ENCODE measurements around the gene VAMP8.

The VAMP8 gene

DNA sequence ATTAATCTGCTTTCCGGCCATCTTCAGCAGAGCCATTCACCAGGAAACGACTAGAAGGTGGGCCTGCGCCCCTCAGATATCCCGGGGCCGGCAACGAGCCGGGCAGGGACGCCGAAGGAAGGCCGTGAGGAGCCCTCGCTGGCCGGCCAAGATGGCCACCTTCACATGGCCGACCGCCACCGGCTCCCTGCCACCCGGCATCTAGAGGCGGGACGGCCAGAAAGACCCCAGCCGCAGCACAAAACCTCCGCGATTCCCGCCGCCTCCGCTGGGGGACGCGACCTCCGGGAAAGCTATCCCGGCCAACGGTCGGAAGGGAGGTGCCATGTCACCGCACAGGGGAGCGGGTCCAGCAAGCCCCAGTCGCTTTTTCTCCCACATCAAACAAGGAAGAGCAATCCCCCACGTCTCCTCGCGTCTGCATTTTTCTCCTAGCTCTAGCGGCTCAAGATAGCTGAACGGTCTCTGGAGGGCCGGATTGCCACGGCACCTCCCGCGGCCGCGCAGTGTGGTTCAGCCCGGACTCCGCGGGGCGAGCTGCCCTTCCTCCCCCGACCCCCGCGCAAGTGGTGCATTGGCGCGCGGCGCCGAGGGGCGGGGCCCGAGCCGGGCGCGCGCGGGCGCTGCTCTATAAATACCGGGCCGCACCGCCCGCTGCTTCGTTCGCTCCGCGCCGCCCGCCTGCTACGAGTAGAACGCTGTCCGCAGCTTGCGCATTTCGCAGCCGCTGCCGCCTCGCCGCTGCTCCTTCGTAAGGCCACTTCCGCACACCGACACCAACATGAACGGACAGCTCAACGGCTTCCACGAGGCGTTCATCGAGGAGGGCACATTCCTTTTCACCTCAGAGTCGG lies 38.7 kb upstream of the VAMP8 start, which contains the start of gene MAT2A:
Gene MAT2A, plus strand, starts transcription at position 662 of the 854 bp plus-strand sequence. Its CDS starts 120 bp downstream, at position 782.
- no peaks in the 10 kb centered on the region for H3K9me3 ChIP-seq (ENCODE audit: insufficient read depth, low read depth, low read length)
- peaks cover 46% of the 10 kb centered on the region for H4K20me1 ChIP-seq (ENCODE audit: insufficient read depth, low read length, poor library complexity, severe bottlenecking)
- H3K36me3 ChIP-seq (ENCODE audit: insufficient read depth, low read length), result peaks cover 39% of the 10 kb centered on the region
- TF ChIP-seq EZH2phosphoT487 (IDR thresholded peaks at IDR 0.05; ENCODE audit: borderline replicate concordance), result no peak
- peak; percentile 63 for TF ChIP-seq CTCF (conservative IDR thresholded peaks at IDR 0.05; ENCODE audit: low read length)
- H3K27me3 ChIP-seq (ENCODE audit: insufficient read depth, low read length, poor library complexity, severe bottlenecking), result peaks cover 4% of the 10 kb centered on the region
- H3K9me2 ChIP-seq (replicated peaks; ENCODE audit: low read depth, low read length), result no peaks in the 10 kb centered on the region
- peak within 1 kb of the TSS; percentile 97 for H3K4me2 ChIP-seq (ENCODE audit: low read depth, low read length, poor library complexity, severe bottlenecking)
- H3F3A ChIP-seq (ENCODE audit: low read depth), result peaks cover 3% of the 10 kb centered on the region; the same call in 1 of the 2 replicates
- H3K4me1 ChIP-seq (ENCODE audit: insufficient read depth, low read length, poor library complexity, severe bottlenecking), result peaks cover 55% of the 10 kb centered on the region
- H2AFZ ChIP-seq (ENCODE audit: low read length), result peak within 1 kb of the TSS; percentile 84
- H3K9ac ChIP-seq (ENCODE audit: low read depth, low read length, poor library complexity, severe bottlenecking), result peak within 1 kb of the TSS; percentile 100
- H3K79me2 ChIP-seq (ENCODE audit: insufficient read depth, low read length), result peaks cover 80% of the 10 kb centered on the region
- H3K4me3 ChIP-seq (ENCODE audit: low read length, poor library complexity, severe bottlenecking), result peak within 1 kb of the TSS; percentile 93

DNA sequence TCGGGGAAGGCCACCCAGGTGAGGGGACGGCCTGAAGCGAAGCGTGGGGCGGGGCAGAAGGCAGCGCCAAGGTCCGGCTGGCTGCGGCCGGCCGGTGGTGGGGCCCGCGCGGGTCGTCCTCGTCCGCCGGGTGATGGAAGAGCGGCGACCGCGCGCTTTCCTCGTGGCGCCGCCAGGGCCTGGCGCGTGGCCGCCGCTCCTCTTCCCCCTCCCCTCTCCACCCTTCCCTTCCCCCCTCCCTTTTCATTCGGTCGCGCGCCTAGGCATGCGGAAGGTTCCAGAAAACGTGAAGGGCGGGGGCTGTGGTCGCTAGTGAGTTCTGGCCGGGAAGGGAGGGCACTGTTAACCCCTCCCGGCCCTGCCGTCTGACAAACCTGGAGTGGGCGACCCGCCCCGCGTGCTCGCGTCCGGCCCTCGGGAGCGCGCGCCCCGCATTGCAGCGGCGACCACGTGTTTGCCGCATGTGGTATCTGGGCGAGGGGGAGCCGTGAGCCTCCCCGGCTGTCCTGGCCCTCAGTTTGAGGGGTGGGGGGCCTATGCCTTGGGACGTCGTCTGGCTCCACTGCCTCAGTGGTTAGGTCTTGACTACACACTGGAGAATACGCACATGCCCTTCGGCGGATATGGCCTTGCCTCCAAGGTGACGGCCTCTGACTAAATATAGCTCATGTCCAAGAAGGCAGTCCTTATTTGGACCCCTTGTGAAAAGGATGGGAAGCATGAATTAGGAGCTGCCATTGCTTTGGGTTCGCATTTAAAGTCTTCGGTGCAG lies 37.8 kb upstream of the VAMP8 start:
- TF ChIP-seq CTCF (conservative IDR thresholded peaks at IDR 0.05; ENCODE audit: low read length) (no peak), EZH2phosphoT487 (IDR thresholded peaks at IDR 0.05; ENCODE audit: borderline replicate concordance) (no peak)
- peak overlapping the region; percentile 93 for H3K4me3 ChIP-seq (ENCODE audit: low read length, poor library complexity, severe bottlenecking)
- peaks cover 52% of the 10 kb centered on the region for H4K20me1 ChIP-seq (ENCODE audit: insufficient read depth, low read length, poor library complexity, severe bottlenecking)
- H3K9me2 ChIP-seq (replicated peaks; ENCODE audit: low read depth, low read length), result no peaks in the 10 kb centered on the region
- peaks cover 4% of the 10 kb centered on the region for H3K27me3 ChIP-seq (ENCODE audit: insufficient read depth, low read length, poor library complexity, severe bottlenecking)
- peak overlapping the region; percentile 97 for H3K4me2 ChIP-seq (ENCODE audit: low read depth, low read length, poor library complexity, severe bottlenecking)
- H3K36me3 ChIP-seq (ENCODE audit: insufficient read depth, low read length), result peaks cover 47% of the 10 kb centered on the region
- no peak overlapping the region for H2AFZ ChIP-seq (ENCODE audit: low read length)
- H3K9me3 ChIP-seq (ENCODE audit: insufficient read depth, low read depth, low read length), result no peaks in the 10 kb centered on the region
- H3F3A ChIP-seq (ENCODE audit: low read depth), result peaks cover 3% of the 10 kb centered on the region; the same call in 1 of the 2 replicates
- peaks cover 88% of the 10 kb centered on the region for H3K79me2 ChIP-seq (ENCODE audit: insufficient read depth, low read length)
- peak overlapping the region; percentile 100 for H3K9ac ChIP-seq (ENCODE audit: low read depth, low read length, poor library complexity, severe bottlenecking)
- peaks cover 54% of the 10 kb centered on the region for H3K4me1 ChIP-seq (ENCODE audit: insufficient read depth, low read length, poor library complexity, severe bottlenecking)

DNA sequence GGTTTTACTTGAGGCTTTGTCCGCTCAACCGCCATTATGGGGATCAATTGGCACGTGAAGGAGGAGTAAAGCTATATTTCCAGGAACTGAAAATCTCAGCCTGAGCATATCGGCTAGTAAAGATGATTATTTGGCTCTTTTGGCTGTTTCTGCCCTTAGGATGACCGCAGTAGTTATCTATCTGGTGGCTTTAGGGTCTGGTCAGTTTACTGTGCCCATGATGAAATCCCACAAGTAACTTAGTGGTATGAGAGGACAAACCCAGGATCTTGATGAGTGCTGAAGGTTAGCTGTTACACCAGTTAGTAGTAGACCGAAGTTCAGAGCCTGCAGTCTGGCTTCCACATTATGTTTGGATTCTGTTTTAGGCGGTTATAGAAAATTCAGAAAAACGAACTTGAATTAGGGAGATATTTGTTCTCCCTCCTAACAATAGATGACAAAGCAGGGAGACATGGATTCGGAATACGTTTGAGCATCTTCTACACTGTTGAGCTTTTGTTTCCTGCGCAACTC lies 37.2 kb upstream of the VAMP8 start:
- Histone ChIP-seq H3K4me2 (ENCODE audit: low read depth, low read length, poor library complexity, severe bottlenecking) (peak overlapping the region; percentile 97), H3K27me3 (ENCODE audit: insufficient read depth, low read length, poor library complexity, severe bottlenecking) (peaks cover 4% of the 10 kb centered on the region), H3F3A (ENCODE audit: low read depth) (peaks cover 5% of the 10 kb centered on the region; the same call in 1 of the 2 replicates), H4K20me1 (ENCODE audit: insufficient read depth, low read length, poor library complexity, severe bottlenecking) (peaks cover 59% of the 10 kb centered on the region), H3K4me3 (ENCODE audit: low read length, poor library complexity, severe bottlenecking) (peak overlapping the region; percentile 93), H3K79me2 (ENCODE audit: insufficient read depth, low read length) (peaks cover 91% of the 10 kb centered on the region), H3K9ac (ENCODE audit: low read depth, low read length, poor library complexity, severe bottlenecking) (peak overlapping the region; percentile 100), H3K4me1 (ENCODE audit: insufficient read depth, low read length, poor library complexity, severe bottlenecking) (peaks cover 48% of the 10 kb centered on the region), H3K36me3 (ENCODE audit: insufficient read depth, low read length) (peaks cover 53% of the 10 kb centered on the region), H3K9me3 (ENCODE audit: insufficient read depth, low read depth, low read length) (no peaks in the 10 kb centered on the region), H3K9me2 (replicated peaks; ENCODE audit: low read depth, low read length) (no peaks in the 10 kb centered on the region), H2AFZ (ENCODE audit: low read length) (no peak overlapping the region)
- TF ChIP-seq CTCF (conservative IDR thresholded peaks at IDR 0.05; ENCODE audit: low read length), result no peak
- no peak for TF ChIP-seq EZH2phosphoT487 (IDR thresholded peaks at IDR 0.05; ENCODE audit: borderline replicate concordance)
